Kidney (tissue), 14 donors: ENCODE results near the gene PIGH. TPM values are rescaled to one million over a fixed set of nuclear protein-coding genes. Genes with fewer than 3 reads are reported as not detected.

Source experiments
- DNase-seq, 5 donors: peaks; one replicate each; pipeline ENCODE4 v3.0.0-alpha.2; 2013 to 2020
- FAIRE-seq: peaks from 2 replicates; lab custom pipeline; 2012; peaks lifted over from hg19 to GRCh38; lab: Jason Lieb, UNC
- H3K27ac ChIP-seq, 2 donors: one replicate each; pipeline ENCODE4 v1.7.0; 2013; ENCODE audit warnings: low read depth in 2 of 2, low read length in 2 of 2, inconsistent platforms in 1 of 2
- H3K27me3 ChIP-seq: one replicate; pipeline ENCODE4 v1.7.1; 2013; ENCODE audit warnings: low read length, inconsistent platforms; ENCODE audit not compliant: control insufficient read depth, insufficient read depth
- H3K36me3 ChIP-seq, 3 donors: one replicate each; pipeline versions ENCODE4 v1.7.0 to v1.7.1; 2013; ENCODE audit warnings: low read length in 3 of 3, control low read depth in 1 of 3, inconsistent platforms in 1 of 3; ENCODE audit not compliant: insufficient read depth in 3 of 3, control insufficient read depth in 2 of 3
- H3K4me1 ChIP-seq, 3 donors: one replicate each; pipeline versions ENCODE4 v1.7.0 to v1.7.1; 2013; ENCODE audit warnings: low read length in 3 of 3, inconsistent platforms in 1 of 3, low read depth in 1 of 3; ENCODE audit not compliant: control insufficient read depth in 2 of 3, insufficient read depth in 2 of 3
- H3K4me3 ChIP-seq, 3 donors: one replicate each; pipeline versions ENCODE4 v1.7.0 to v1.8.1; 2013; ENCODE audit warnings: low read length in 3 of 3, control low read depth in 1 of 3, inconsistent platforms in 1 of 3
- H3K9ac ChIP-seq, 3 donors: one replicate each; pipeline versions ENCODE4 v1.7.0 to v1.7.1; 2013; ENCODE audit warnings: low read length in 3 of 3, control low read depth in 1 of 3, inconsistent platforms in 1 of 3
- H3K9me3 ChIP-seq, 3 donors: one replicate each; pipeline versions ENCODE4 v1.7.0 to v1.7.1; 2013; ENCODE audit warnings: low read length in 3 of 3, control low read depth in 1 of 3, inconsistent platforms in 1 of 3; ENCODE audit not compliant: control insufficient read depth in 2 of 3, insufficient read depth in 1 of 3
- intact Hi-C: fragments of 100-400 bp; cut with DNase I; formaldehyde crosslinking; loops from one replicate; pipeline ENCODE4 v1.11.1; 2022
- polyA plus RNA-seq: library from polyadenylated mRNA; stranded (reverse); fragments of 350-450 nt; fragmentation: Illumina TruSeq; extraction: RNeasy Lipid Tissue Mini Kit (QIAGEN cat#74804); gene quantifications from one replicate; pipeline ENCODE4 v1.2.3, GENCODE V29; 2014; ENCODE audit warnings: low read depth, low replicate concordance; ENCODE audit not compliant: insufficient read depth
- total RNA-seq: library from RNA; stranded (reverse); fragmentation: NEBNext Ultra II Directional; extraction: Animal tissue kit (Norgen Biotek cat#: 25700); gene quantifications from one replicate; pipeline ENCODE4 v1.2.1, GENCODE V29; 2021
- TF ChIP-seq, protein P1 (sequence below): IDR thresholded peaks from 3 replicates; pipeline ENCODE4 v1.5.1; 2012; ENCODE audit warnings: mild to moderate bottlenecking, moderate library complexity, borderline replicate concordance; ENCODE audit not compliant: insufficient read depth; ENCODE audit errors: extremely low read depth
- donor health status: control.
- donor health status: control.
- donor health status: control.
- donor health status: control.
- donor health status: control.
- donor health status: DM: yes; HTN: yes; CAD: no.
- donor health status: Normal renal cell carcinoma (clear cell type).

PIGH gene
- total and polyA plus RNA-seq, 2 donors from 2014 or later: 31.7 to 44.9 TPM

DNA sequence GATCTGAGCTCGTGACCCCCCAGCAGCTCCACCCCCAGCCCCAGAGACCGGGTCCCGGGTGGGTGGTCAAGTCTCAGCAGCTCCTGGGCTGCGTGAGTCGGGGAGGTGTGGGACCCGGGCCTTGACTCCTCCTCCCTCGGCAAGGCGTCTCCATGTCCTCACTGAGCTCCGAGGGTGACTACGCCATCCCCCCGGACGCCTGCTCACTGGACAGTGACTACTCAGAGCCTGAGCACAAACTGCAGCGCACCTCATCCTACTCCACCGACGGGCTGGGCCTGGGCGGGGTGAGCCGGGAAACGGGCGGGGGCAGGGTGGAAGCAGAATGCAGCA, 28.1 kb downstream of the PIGH start:
- no peak overlapping the region for H3K4me3 ChIP-seq
- no peaks in the 10 kb centered on the region for H3K9me3 ChIP-seq
- peaks cover 0 to 11% (median 6%) of the 10 kb centered on the region in 3 donors for H3K4me1 ChIP-seq
- no peaks in the 10 kb centered on the region for H3K36me3 ChIP-seq
- no peak for FAIRE-seq
- TF ChIP-seq, protein P1, sequence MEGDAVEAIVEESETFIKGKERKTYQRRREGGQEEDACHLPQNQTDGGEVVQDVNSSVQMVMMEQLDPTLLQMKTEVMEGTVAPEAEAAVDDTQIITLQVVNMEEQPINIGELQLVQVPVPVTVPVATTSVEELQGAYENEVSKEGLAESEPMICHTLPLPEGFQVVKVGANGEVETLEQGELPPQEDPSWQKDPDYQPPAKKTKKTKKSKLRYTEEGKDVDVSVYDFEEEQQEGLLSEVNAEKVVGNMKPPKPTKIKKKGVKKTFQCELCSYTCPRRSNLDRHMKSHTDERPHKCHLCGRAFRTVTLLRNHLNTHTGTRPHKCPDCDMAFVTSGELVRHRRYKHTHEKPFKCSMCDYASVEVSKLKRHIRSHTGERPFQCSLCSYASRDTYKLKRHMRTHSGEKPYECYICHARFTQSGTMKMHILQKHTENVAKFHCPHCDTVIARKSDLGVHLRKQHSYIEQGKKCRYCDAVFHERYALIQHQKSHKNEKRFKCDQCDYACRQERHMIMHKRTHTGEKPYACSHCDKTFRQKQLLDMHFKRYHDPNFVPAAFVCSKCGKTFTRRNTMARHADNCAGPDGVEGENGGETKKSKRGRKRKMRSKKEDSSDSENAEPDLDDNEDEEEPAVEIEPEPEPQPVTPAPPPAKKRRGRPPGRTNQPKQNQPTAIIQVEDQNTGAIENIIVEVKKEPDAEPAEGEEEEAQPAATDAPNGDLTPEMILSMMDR: no peak
- H3K9ac ChIP-seq: no peak overlapping the region
- intact Hi-C loops: no loop called here
- peak in 3 of 5 donors; percentile 43 to 67 (median 54) for DNase-seq
- H3K27ac ChIP-seq: no peak overlapping the region
- no peaks in the 10 kb centered on the region for H3K27me3 ChIP-seq

DNA sequence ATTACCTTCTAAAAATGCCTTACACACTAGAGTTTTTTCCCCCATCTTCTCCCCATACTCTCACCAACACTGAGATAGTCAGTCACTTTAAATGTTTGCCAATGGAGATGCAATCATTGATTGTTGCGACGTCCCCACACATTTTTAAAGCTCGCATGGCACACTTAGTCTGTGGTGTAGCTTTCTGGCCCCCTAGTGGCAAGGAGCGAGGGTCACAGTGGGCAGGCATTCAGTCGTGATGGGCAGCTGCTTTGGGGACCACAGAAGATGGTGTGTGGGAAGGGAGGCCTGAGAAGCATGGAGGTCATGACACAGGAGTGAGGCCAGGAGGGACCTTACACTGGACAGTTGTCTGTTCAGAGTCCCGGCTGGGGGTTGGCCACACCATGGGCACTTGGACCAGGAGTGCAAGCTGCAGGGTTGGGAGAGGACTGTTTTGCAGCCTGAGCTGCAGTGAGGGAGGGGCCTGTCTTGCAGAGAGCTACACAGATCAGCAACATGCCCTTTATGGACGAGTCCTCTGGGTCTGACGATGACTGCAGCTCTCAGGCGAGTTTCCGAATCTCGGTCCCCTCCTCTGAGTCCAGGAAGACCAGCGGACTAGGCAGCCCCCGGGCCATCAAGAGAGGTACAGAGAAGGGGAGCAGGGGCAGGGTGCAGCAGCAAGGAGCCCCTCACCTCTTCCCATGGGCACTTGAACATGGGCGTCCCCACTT, 28.6 kb downstream of the PIGH start:
- FAIRE-seq: no peak
- Histone ChIP-seq H3K4me3 (no peak overlapping the region), H3K27me3 (no peaks in the 10 kb centered on the region), H3K4me1 (peaks cover 0 to 8% (median 5%) of the 10 kb centered on the region in 3 donors), H3K9ac (no peak overlapping the region), H3K9me3 (no peaks in the 10 kb centered on the region), H3K36me3 (no peaks in the 10 kb centered on the region), H3K27ac (no peak overlapping the region)
- intact Hi-C loops: no loop called here
- DNase-seq: peak in 4 of 5 donors; percentile 70 to 75 (median 72)
- TF ChIP-seq, protein P1: peak; percentile 80

DNA sequence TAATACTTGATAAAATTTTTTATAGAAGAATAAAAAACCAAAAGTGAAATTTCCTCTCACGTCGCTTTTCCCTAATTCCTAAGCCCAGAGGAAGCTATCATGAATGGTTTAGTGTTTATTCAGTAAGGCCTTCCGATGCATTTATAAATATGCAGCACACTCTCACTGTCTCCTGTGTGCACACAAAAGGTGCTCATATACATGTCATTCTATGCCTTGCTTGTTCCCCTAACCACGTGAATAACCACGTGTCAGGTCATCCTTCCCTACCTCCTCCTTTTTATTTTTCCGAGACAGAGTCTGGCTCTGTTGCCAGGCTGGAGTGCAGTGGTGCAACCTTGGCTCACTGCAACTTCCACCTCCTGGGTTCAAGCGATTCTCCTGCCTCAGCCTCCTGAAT, 29.6 kb downstream of the PIGH start:
- Histone ChIP-seq H3K9me3 (no peaks in the 10 kb centered on the region), H3K36me3 (no peaks in the 10 kb centered on the region), H3K27me3 (no peaks in the 10 kb centered on the region), H3K9ac (no peak overlapping the region), H3K4me3 (no peak overlapping the region), H3K27ac (no peak overlapping the region), H3K4me1 (peaks cover 0 to 3% (median 0%) of the 10 kb centered on the region in 3 donors)
- intact Hi-C loops: no loop called here
- FAIRE-seq: no peak
- TF ChIP-seq, protein P1: no peak
- DNase-seq: no peak
